HG02798 (cell line): Measurements from ENCODE around the gene ZC3H18.

Experiments used
- ATAC-seq: cut with Tn5 transposase; IDR thresholded peaks from one replicate; pipeline ENCODE4 v1.9.1; 2021; ENCODE audit warnings: mild to moderate bottlenecking; ENCODE audit not compliant: unreplicated experiment, poor library complexity

The ZC3H18 gene

GRCh38 chr16:88649924-88650748 lies 79.9 kb downstream of the ZC3H18 start:
- ATAC-seq: peak; percentile 19

GRCh38 chr16:88650749-88651275 lies 80.6 kb downstream of the ZC3H18 start, which contains the start of gene CYBA:
TSS of gene CYBA (minus strand) at chr16:88651053. CDS start at chr16:88651013, 40 bp downstream.
- peak; percentile 76 for ATAC-seq

DNA sequence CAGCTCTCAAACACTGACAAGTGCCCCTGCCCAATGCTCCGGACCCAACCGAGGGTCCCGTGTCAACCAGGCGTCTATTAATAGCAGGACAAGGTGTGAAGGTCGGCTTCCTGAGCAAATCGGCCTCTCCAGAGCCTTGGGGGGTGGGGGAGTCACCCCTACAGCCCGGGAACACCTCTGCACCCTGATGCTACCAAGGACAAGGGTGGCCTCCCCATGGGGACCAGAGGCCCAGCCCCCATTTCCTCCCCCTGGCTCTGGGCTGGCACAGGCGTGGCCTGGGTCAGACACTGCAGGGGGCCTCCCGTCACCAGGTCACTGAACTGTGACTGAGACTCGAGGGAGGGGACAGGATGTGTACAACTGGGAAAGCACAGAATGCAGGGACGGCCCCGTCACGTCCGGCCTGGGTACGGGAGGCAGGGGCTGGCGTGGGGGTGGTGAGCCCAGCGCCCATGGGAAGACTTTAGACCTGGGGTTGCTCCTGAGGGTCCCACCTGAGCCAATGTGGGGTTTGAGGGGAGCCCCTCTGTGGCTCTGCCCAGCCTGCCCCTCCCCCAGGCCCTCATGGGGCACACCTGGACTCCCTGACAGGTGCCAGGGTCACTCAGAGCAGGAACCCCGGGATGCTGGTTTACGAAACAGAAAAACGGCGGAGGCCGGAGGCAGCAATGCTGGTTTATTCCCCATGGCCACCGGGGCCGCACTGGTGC lies 81.2 kb downstream of the ZC3H18 start:
- ATAC-seq: peak; percentile 74

DNA sequence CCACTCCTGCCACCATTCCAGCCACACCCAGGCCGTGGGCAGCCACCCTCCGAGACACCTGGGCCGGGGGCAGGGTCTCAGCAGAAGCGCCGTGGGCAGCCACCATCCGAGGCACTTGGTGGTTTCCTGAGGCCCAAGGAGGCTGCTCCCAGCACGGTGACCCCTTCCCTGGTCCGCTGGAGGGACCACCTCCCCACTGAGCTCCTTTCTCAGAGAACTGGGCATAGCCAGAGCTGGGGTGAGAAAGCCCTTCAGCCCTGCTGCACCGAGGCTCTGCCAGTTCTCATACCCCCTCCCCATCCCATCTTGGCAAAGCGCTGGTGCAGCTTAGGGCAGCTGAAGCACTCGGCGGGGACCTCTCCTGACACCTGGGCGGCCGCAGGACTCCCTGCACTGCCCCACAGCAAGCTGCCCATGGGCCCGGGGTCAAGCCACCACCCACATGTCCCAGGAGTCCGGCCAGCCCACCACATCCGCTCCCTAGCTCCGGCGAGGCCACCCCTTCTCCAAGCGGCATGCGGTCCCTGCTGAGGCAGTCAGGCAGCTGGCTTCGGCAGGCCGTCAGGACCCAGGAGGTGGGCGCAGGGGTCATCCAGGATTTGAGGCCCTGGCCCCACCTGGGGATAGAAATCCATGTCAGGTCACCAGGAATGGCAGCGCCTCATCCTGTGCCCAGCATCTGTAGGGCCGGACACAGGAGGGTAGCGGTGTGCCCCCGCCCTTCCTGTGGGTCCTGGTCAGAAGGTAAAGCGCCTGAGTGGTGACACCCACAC lies 82.0 kb downstream of the ZC3H18 start:
- no peak for ATAC-seq

GRCh38 chr16:88652762-88653063 lies 82.5 kb downstream of the ZC3H18 start:
- no peak for ATAC-seq

DNA sequence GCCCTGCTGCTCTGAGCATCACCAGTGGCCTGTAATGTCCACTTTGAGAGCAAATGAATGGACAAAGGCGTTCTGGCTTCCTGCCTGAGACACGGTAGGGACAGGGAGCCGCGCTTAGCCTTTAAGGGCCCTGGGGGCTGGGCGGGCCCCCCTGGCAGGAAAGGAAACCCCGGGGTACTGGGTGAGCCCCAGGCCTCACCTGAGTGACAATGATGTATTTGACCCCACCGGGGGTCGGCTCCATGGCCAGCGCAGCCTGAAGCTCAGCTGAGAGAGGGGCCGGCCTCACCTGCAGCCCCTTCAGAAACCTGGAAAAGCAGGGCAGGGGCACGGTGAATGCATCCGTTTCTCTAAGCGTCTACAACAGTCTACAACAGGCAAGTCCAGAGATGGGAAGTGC lies 82.9 kb downstream of the ZC3H18 start:
- ATAC-seq: no peak

GRCh38 chr16:88653596-88654362 lies 83.6 kb downstream of the ZC3H18 start:
- no peak for ATAC-seq

DNA sequence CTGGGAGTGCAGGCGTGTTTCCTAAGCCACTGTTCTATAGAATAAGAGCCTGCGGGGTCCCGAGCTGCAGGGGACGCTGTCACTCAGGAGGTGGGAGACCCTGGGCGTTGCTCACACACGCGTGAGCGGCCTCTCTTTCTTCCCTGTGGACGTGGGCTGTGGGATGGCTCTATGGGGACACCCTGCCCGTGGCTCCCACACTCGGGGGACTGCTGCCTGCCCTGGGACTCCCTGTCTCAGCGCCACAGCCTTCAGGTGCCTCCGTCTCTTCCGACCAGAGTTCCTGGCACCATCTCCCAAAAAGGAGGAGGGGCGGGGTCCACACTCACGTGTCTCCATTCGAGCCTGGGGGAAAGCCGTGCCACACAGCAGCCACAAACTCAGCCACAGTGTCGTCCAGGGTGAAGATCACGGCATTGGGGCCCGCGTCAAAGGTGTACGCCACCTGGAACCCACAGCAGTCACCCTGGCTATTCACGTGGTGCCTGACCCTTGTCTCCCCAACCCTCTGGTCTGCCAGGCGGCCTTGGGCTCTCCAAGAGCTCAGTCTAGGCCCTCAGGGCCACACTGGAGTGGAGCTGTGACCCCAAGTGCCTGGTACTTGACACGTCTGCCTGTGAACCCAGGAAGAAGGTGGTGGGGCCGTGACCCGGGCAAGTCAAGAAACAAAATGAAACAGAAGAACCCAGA lies 84.3 kb downstream of the ZC3H18 start:
- no peak for ATAC-seq

GRCh38 chr16:88655053-88655732 lies 85.0 kb downstream of the ZC3H18 start:
- ATAC-seq: no peak

GRCh38 chr16:88655733-88656281 lies 85.6 kb downstream of the ZC3H18 start:
- no peak for ATAC-seq

GRCh38 chr16:88656291-88656980 lies 86.2 kb downstream of the ZC3H18 start:
- no peak for ATAC-seq

GRCh38 chr16:88657371-88657770 lies 87.2 kb downstream of the ZC3H18 start:
- ATAC-seq: no peak

GRCh38 chr16:88658714-88659113 lies 88.5 kb downstream of the ZC3H18 start:
- no peak for ATAC-seq

- no peak for ATAC-seq
These were observed 89.0 kb downstream of the ZC3H18 start for GRCh38 chr16:88659160-88659559.

DNA sequence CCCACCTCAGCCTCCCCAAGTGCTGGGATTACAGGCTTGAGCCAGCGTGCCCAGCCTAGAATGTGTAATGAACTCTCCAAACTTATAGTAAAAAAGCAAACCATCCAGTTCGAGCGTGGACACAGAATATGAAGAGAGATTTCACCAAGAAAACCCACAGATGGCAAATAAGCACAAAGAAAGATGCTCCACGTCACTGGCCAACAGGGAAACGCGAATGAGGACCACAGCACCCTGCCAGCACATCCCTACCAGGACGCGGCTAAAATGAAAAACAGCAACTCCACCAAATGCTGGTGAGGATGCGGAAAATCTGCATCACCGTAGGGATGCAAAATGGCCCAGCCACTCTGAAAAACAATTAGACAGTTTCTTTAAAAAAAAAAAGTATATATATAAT lies 91.3 kb downstream of the ZC3H18 start:
- ATAC-seq: no peak

DNA sequence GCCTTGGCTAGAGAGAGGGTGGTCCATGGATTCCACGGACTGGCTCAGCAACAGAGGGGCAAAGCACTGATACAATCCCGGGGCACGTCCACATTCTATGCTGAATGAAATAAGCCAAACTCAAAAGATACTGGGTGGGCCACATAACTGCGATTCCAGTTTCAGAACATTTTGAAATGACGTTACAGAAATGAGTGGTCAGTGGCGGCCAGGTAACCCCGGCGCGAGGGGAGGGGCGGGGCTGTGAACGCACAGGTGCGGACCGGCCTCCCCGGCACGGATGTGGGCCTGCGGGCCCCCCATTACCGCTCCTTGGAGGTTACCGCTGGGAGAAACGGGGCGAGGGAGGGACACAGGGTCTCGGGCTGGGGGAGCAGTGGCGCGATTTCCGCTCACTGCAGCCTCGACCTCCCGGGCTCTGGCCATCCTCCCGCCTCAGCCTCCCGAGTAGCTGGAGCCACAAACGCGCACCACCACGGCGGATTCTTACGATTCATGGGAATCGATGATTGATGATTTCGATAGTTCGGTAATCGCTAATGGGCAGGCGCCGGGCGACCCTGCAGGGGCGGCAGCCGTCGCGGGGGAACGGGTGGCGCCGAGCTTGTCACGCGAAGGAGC lies 92.1 kb downstream of the ZC3H18 start:
- ATAC-seq: no peak

DNA sequence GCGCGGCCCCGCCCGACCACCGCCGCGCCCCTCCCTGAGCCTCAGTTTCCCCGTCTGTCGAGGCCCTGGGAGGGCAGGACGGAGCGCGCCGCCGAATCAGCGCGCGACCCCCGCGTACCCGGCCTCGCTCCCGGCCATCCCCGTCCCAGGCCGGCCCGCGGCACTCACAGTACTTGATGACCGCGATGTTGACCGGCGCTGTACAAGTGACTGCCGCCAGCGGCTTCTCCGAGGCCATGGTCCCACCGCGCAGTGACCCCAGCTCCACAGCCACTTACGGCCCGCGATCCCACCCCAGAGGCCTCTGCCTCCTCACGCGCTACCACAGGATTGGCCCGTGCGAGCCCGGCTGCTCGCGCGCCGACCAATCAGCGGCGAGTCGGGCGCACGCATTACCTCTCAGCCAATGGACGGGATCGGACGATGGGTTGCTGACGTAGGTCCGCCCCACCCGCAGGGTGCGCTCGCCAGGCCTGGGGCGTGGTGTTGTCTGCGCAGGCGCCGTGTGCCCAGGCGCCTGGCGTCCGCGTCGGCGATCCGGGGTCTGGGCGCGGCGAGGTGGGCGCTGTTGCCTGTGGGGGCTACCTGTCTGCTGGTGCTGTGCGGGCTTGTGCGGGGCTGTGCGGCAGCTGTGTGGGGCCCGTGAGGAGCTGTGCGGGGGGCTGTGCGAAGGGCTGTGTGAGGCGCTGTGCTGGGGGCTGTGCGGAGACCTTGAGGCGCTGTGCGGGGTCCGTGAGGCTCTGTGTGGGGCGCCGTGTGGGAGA lies 92.8 kb downstream of the ZC3H18 start, which contains the start of gene MVD:
TSS of gene MVD (minus strand) at position 249 of the 764 bp plus-strand sequence. CDS start at position 238, 11 bp downstream.
- ATAC-seq: peak; percentile 97
